Fibroblast of skin of back (primary cell): Measurements from ENCODE around the gene TTC21B.

Experiments used
- DNase-seq: peaks from one replicate; pipeline ENCODE4 v3.0.0-alpha.2; 2013

Gene TTC21B

DNA sequence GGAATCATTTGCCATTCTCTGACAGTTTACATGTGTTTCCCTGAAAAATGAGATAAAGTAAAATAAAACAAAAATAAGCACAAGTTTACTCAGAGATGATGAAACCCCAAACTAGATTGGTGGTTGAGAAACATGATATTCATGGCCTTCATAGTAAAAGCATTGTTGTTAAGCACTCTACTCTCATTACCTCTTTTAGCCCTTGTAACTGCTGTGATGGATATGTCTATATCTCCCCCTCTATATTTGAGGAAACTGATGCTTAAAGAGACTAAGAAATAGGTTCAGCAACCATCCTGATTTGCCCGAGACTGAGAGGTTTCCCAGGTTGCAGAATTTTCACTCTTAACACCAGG is 125.7 kb downstream of the TTC21B start:
- no peak for DNase-seq

DNA sequence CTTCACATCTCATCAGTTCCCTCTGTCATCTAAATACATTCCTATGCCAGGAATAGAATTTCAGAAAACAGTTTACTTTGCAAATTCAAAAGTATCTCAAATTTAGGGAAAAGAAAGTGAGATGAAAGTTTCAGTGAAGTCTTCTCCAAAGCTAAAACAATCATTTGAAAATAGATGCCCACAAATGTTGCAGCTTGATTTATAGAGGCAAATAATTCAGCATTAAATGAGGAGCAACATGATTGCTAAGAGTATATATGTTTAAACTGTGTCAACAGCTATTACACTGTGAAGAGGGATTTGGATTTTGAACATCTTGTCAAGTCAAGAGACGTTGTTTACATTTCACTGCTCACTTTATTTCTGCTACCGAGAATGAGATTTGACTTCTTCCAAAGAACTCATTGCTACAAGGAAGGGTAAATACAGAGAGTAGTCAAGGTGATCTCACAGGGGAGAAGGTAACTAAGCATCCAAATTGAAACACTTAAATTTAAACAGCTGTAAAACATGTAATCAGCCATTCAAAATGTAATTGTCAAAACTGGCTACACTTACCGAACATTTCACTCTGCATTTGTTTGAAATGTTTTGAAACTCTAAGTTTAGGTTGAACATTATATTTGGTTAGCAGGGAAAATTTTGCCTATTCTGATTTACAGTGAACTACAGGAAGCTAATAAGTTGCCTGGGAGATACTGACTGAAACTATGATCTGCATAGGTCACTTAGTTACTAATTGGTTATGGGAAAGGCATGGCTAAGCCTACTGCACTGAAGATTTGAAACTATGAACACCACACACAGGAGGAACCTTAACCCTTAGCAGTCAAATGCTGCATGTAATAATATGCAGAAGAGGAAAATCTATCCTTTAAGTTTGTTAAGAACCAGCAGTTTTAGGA is 126.3 kb downstream of the TTC21B start:
- no peak for DNase-seq

DNA sequence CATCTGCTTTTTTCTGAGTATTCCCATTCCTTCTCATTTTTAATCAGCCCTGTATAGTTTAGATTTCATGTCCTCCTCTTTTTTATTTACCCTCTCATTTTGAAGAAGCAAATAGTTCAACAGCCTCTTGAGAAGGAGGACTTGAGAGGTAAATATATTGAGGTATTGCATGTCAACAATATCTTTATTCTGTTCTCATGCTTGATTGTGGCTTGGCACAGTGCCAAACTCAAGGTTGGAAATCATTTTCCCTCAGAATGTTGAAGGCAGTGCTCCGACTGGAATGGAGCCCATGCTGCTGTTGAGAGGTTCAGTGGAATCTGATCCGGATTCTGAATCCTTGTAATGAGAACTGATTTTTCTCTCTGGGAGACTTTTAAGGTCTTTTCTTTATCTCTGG is 128.5 kb downstream of the TTC21B start:
- DNase-seq, result no peak
